Panc1 (cell line): ENCODE data around the gene TGFB2. TPM values are rescaled to one million over a fixed set of nuclear protein-coding genes. Genes with fewer than 3 reads are reported as not detected.

Experiments
- ATAC-seq: fragments of 200-7000 bp; cut with Tn5 transposase; 2 replicates; pipeline ENCODE4 v1.9.1; 2020; ENCODE audit warnings: mild to moderate bottlenecking, moderate library complexity
- BruUV-seq: library from RNA; stranded (reverse); fragments of 400-500 nt; replicated peaks from 2 replicates; lab custom pipeline; 2021; lab: Mats Ljungman, UMichigan
- CTCF ChIA-PET: fragments of 300-600 bp; sonication (Branson Sonifier 250); formaldehyde crosslinking; loops from one replicate; lab custom pipeline; 2022; ENCODE audit warnings: antibody characterized with exemption; lab: Charles Lee
- POLR2A ChIA-PET: fragments of 300-600 bp; sonication (Branson Sonifier 250); formaldehyde crosslinking; loops from one replicate; lab custom pipeline; 2022; ENCODE audit warnings: antibody characterized with exemption; lab: Charles Lee
- DNase-seq: peaks from one replicate; pipeline ENCODE4 v3.0.0-alpha.2; 2010; ENCODE audit warnings: low read depth, low spot score
- H3K27ac ChIP-seq: 2 replicates; pipeline ENCODE4 v1.5.1; 2011; ENCODE audit warnings: mild to moderate bottlenecking, low read length, inconsistent platforms
- H3K27me3 ChIP-seq: fragments of 200-500 bp; sonication (Bioruptor generic); 2 replicates; pipeline ENCODE4 v1.6.0; 2014; ENCODE audit warnings: low read length, inconsistent platforms; ENCODE audit not compliant: control insufficient read depth, insufficient read depth
- H3K36me3 ChIP-seq: fragments of 200-500 bp; sonication (Bioruptor generic); 2 replicates; pipeline ENCODE4 v1.5.1; 2014; ENCODE audit warnings: inconsistent platforms, mild to moderate bottlenecking, low read length, moderate library complexity; ENCODE audit not compliant: control insufficient read depth, insufficient read depth
- H3K4me1 ChIP-seq: 2 replicates; pipeline ENCODE4 v1.5.1; 2011; ENCODE audit warnings: inconsistent platforms, mild to moderate bottlenecking, low read length, moderate library complexity; ENCODE audit not compliant: control insufficient read depth, insufficient read depth
- H3K4me3 ChIP-seq, 2 experiments: 2 replicates each; pipeline ENCODE4 v1.5.1; 2011 to 2012; ENCODE audit warnings: low read depth in 2 of 2, low read length in 2 of 2, mild to moderate bottlenecking in 2 of 2, inconsistent platforms in 1 of 2, moderate library complexity in 1 of 2
- H3K9me3 ChIP-seq: fragments of 200-500 bp; sonication (Bioruptor generic); 2 replicates; pipeline ENCODE4 v1.5.1; 2014; ENCODE audit warnings: low read depth, mild to moderate bottlenecking, inconsistent platforms, low read length, moderate library complexity; ENCODE audit not compliant: control insufficient read depth, insufficient read depth
- POLR2AphosphoS5 ChIP-seq: IDR thresholded peaks from 2 replicates; pipeline ENCODE4 v1.6.1; 2012; ENCODE audit warnings: mild to moderate bottlenecking, low read depth, low read length, moderate library complexity
- SIN3A ChIP-seq: IDR thresholded peaks from 2 replicates; pipeline ENCODE4 v1.6.1; 2012; ENCODE audit warnings: low read depth, mild to moderate bottlenecking, low read length, moderate library complexity, borderline replicate concordance; ENCODE audit not compliant: insufficient read depth
- TCF7L2 ChIP-seq: IDR thresholded peaks from 2 replicates; pipeline ENCODE4 v1.6.1; 2011; ENCODE audit warnings: mild to moderate bottlenecking, low read depth, low read length, inconsistent platforms
- in situ Hi-C: cut with HindIII; loops from 2 replicates; pipeline ENCODE4 v1.10.0; 2016; ENCODE audit warnings: low sequenced_read_pairs, low pct_unique_long_range_greater_than_20kb
- intact Hi-C: fragments of 100-400 bp; cut with micrococcal nuclease; formaldehyde crosslinking; loops from one replicate; pipeline ENCODE4 v1.10.0; 2022; ENCODE audit not compliant: unreplicated experiment
- total RNA-seq: library from RNA; stranded (reverse); gene quantifications from one replicate; pipeline ENCODE4 v1.2.1, GENCODE V29; 2021; ENCODE audit not compliant: unreplicated experiment
- TF ChIP-seq, protein P1 (sequence below): fragments of 450-650 bp; IDR thresholded peaks from 2 replicates; pipeline ENCODE4 v1.5.1; 2017; ENCODE audit warnings: mild to moderate bottlenecking
- TF ChIP-seq, protein P2 (sequence below), 2 experiments: IDR thresholded peaks; 2 replicates each; pipeline ENCODE4 v1.6.1; 2011 to 2012; ENCODE audit warnings: low read depth in 2 of 2, control low read depth in 1 of 2, low read length in 1 of 2, mild to moderate bottlenecking in 1 of 2, moderate library complexity in 1 of 2; ENCODE audit not compliant: insufficient read depth in 1 of 2

Gene TGFB2
- total RNA-seq, 1 experiment from 2014 or later: 58.9 TPM

DNA sequence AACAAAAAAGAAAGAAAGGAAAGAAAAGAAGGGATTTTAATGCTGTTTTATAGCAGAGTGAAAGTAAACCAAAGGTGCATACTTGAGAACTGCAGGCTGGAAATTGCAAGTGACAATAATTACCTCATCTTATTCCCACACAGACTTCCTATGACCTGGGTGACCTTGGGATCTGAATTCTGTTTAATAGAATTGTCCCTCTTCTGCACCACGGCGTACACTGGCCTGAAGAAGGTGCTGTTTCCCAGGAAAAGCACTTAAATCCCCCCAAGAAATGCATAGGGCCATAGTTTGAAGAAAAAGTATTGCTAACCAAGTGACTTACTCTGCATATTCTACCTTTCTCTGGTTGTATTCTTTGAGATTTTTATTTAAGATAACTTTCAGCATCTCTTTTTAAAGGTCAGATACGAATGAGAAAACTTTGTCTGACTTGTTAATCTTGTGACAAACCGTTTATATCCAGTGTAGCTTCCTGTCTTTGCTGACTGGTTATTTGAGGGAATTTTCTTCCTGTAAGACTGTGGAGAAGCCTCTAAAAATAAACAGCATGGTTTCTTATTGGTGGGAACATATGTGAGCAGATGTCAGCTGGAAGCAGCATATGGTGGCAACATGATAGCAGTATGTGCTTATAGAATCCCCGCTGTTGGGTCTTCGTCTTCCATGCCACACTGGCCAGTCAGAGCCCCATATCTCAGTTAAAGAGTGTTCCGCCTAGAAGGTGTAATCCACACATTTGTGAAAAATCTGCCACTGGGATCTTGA lies 16.3 kb downstream of the TGFB2 start:
- in situ Hi-C loops: no loop called here
- Histone ChIP-seq H3K27me3 (no peaks in the 10 kb centered on the region), H3K36me3 (peaks cover 2% of the 10 kb centered on the region; the same call in 1 of the 2 replicates), H3K27ac (peak overlapping the region; percentile 100), H3K4me3 (no peak overlapping the region), H3K4me1 (peaks cover 93% of the 10 kb centered on the region), H3K9me3 (no peaks in the 10 kb centered on the region)
- ChIA-PET POLR2A (no interaction called here), CTCF (interaction anchor here (0.6 kb wide), 2 partner anchors 43 to 566 kb away, joined by 3 to 9 read pairs; no protein-coding TSS in a partner anchor)
- intact Hi-C loops: loop anchor here (5.0 kb wide), 2 partner anchors 101 to 706 kb away; no protein-coding TSS in a partner anchor
- peak; percentile 63 for ATAC-seq
- TF ChIP-seq, protein P1, sequence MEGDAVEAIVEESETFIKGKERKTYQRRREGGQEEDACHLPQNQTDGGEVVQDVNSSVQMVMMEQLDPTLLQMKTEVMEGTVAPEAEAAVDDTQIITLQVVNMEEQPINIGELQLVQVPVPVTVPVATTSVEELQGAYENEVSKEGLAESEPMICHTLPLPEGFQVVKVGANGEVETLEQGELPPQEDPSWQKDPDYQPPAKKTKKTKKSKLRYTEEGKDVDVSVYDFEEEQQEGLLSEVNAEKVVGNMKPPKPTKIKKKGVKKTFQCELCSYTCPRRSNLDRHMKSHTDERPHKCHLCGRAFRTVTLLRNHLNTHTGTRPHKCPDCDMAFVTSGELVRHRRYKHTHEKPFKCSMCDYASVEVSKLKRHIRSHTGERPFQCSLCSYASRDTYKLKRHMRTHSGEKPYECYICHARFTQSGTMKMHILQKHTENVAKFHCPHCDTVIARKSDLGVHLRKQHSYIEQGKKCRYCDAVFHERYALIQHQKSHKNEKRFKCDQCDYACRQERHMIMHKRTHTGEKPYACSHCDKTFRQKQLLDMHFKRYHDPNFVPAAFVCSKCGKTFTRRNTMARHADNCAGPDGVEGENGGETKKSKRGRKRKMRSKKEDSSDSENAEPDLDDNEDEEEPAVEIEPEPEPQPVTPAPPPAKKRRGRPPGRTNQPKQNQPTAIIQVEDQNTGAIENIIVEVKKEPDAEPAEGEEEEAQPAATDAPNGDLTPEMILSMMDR: peak; percentile 86
- TF ChIP-seq SIN3A: no peak
- DNase-seq: no peak
- no TSS peak for BruUV-seq

DNA sequence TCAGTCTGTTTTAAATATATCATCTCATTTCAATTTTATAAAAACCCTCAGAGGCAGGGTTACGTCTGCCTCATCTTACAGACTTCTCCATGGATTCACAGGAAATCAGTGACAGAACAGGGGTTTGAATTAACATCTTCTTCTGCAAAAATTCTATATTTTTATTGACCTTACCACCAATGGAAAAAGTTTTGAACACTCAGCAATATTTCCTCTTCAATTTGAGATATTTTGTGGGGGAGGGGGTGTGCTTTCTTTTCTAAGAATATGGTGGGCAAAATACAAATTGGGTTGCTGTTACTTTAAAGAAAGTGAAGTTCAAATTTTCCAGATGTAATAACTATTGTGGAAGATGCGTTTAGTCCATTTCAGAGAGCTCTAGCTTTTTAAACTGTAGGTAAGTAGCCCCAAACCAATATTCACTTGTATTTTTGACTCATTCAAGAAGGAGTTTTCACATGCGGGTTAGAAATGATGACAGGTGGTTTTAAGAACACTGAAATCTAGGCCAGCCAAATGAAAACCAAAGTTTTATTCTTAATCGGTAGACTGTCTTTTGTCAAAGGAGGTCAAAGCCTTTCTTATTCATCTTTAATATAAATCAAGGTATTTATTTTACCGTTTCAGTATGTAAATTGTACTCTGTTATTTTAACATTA lies 17.4 kb downstream of the TGFB2 start:
- Histone ChIP-seq H3K36me3 (peaks cover 2% of the 10 kb centered on the region; the same call in 1 of the 2 replicates), H3K9me3 (no peaks in the 10 kb centered on the region), H3K27ac (peak overlapping the region; percentile 100), H3K27me3 (no peaks in the 10 kb centered on the region), H3K4me1 (peaks cover 100% of the 10 kb centered on the region), H3K4me3 (no peak overlapping the region)
- in situ Hi-C loops (no loop called here), intact Hi-C loops (loop anchor here (5.0 kb wide), 2 partner anchors 100 to 705 kb away; no protein-coding TSS in a partner anchor)
- no peak for TF ChIP-seq SIN3A
- TF ChIP-seq TCF7L2: no peak
- TF ChIP-seq, protein P1: no peak
- no peak for TF ChIP-seq POLR2AphosphoS5
- TF ChIP-seq, protein P2, sequence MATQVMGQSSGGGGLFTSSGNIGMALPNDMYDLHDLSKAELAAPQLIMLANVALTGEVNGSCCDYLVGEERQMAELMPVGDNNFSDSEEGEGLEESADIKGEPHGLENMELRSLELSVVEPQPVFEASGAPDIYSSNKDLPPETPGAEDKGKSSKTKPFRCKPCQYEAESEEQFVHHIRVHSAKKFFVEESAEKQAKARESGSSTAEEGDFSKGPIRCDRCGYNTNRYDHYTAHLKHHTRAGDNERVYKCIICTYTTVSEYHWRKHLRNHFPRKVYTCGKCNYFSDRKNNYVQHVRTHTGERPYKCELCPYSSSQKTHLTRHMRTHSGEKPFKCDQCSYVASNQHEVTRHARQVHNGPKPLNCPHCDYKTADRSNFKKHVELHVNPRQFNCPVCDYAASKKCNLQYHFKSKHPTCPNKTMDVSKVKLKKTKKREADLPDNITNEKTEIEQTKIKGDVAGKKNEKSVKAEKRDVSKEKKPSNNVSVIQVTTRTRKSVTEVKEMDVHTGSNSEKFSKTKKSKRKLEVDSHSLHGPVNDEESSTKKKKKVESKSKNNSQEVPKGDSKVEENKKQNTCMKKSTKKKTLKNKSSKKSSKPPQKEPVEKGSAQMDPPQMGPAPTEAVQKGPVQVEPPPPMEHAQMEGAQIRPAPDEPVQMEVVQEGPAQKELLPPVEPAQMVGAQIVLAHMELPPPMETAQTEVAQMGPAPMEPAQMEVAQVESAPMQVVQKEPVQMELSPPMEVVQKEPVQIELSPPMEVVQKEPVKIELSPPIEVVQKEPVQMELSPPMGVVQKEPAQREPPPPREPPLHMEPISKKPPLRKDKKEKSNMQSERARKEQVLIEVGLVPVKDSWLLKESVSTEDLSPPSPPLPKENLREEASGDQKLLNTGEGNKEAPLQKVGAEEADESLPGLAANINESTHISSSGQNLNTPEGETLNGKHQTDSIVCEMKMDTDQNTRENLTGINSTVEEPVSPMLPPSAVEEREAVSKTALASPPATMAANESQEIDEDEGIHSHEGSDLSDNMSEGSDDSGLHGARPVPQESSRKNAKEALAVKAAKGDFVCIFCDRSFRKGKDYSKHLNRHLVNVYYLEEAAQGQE (IDR thresholded peaks at IDR 0.05; ENCODE audit: insufficient read depth in 1 of 2, low read depth in 2 of 2, low read length in 1 of 2): no peak
- ChIA-PET POLR2A (interaction anchor here (0.6 kb wide), 1 partner anchor 163 kb away, joined by 4 read pairs; no protein-coding TSS in a partner anchor), CTCF (no interaction called here)
- BruUV-seq: no TSS peak
- ATAC-seq: no peak
- no peak for DNase-seq
